ENCODE results near the gene PXN. TPM values are rescaled to one million over a fixed set of nuclear protein-coding genes. Genes with fewer than 3 reads are reported as not detected.
"Not testable (repeated sequence)": the region's sequence is repeated elsewhere in the genome, so short reads cannot be mapped to it uniquely, and the experiment has no call there.

The PXN gene
- total RNA-seq, 1 experiment from 2014 or later = 156 TPM

GRCh38 chr12:120257041-120257821 lies 8.3 kb downstream of the PXN start:
- Mint-ChIP-seq H3K9me3 (ENCODE audit: low read depth, unreplicated experiment) (no peaks in the 10 kb centered on the region), H3K36me3 (ENCODE audit: insufficient read depth, unreplicated experiment) (peaks cover 25% of the 10 kb centered on the region), H3K27me3 (ENCODE audit: unreplicated experiment) (no peaks in the 10 kb centered on the region), H3K4me1 (ENCODE audit: low read depth, unreplicated experiment) (peaks cover 59% of the 10 kb centered on the region), H3K27ac (ENCODE audit: unreplicated experiment) (peak overlapping the region; percentile 33), H3K4me3 (ENCODE audit: low read depth, unreplicated experiment) (no peak overlapping the region)
- intact Hi-C loops (cut with micrococcal nuclease; ENCODE audit: unreplicated experiment) = no loop called here
- CTCF ChIA-PET = interaction anchor here (0.7 to 13.8 kb wide), 8 partner anchors 9 to 56 kb away, joined by 3 to 338 read pairs (median 4); partner anchors contain the start of genes PXN and RPLP0
- DNase-seq = peak; percentile 53
- no TSS peak for BruUV-seq (replicated peaks)
- TF ChIP-seq CTCF (IDR thresholded peaks at IDR 0.05; ENCODE audit: unreplicated experiment) = no peak

- no peak overlapping the region for H3K4me3 Mint-ChIP-seq (ENCODE audit: low read depth, unreplicated experiment)
- H3K36me3 Mint-ChIP-seq (ENCODE audit: insufficient read depth, unreplicated experiment) = peaks cover 26% of the 10 kb centered on the region
- CTCF ChIA-PET = interaction anchor here (2.0 kb wide), 1 partner anchor 20 kb away, joined by 8 read pairs; no protein-coding TSS in a partner anchor
- DNase-seq = no peak
- H3K27me3 Mint-ChIP-seq (ENCODE audit: unreplicated experiment) = no peaks in the 10 kb centered on the region
- TF ChIP-seq CTCF (IDR thresholded peaks at IDR 0.05; ENCODE audit: unreplicated experiment) = no peak
- no TSS peak for BruUV-seq (replicated peaks)
- peaks cover 58% of the 10 kb centered on the region for H3K4me1 Mint-ChIP-seq (ENCODE audit: low read depth, unreplicated experiment)
- no peaks in the 10 kb centered on the region for H3K9me3 Mint-ChIP-seq (ENCODE audit: low read depth, unreplicated experiment)
- H3K27ac Mint-ChIP-seq (ENCODE audit: unreplicated experiment) = no peak overlapping the region
- intact Hi-C loops (cut with micrococcal nuclease; ENCODE audit: unreplicated experiment) = no loop called here
These were observed 10.7 kb downstream of the PXN start for GRCh38 chr12:120254809-120255208.

GRCh38 chr12:120253313-120253712 lies 12.2 kb downstream of the PXN start:
- H3K4me3 Mint-ChIP-seq (ENCODE audit: low read depth, unreplicated experiment); intact Hi-C loops (cut with micrococcal nuclease; ENCODE audit: unreplicated experiment); DNase-seq; H3K27me3 Mint-ChIP-seq (ENCODE audit: unreplicated experiment); BruUV-seq (replicated peaks); H3K27ac Mint-ChIP-seq (ENCODE audit: unreplicated experiment); H3K9me3 Mint-ChIP-seq (ENCODE audit: low read depth, unreplicated experiment): not testable (repeated sequence)
- H3K36me3 Mint-ChIP-seq (ENCODE audit: insufficient read depth, unreplicated experiment) = peaks cover 23% of the 10 kb centered on the region
- peaks cover 61% of the 10 kb centered on the region for H3K4me1 Mint-ChIP-seq (ENCODE audit: low read depth, unreplicated experiment)
- CTCF ChIA-PET = interaction anchor here (0.7 to 2.0 kb wide), 2 partner anchors 18 to 49 kb away, joined by 5 to 8 read pairs; partner anchors contain the start of gene SIRT4

- no peak for DNase-seq
- Mint-ChIP-seq H3K4me1 (ENCODE audit: low read depth, unreplicated experiment) (peaks cover 61% of the 10 kb centered on the region), H3K4me3 (ENCODE audit: low read depth, unreplicated experiment) (no peak overlapping the region), H3K36me3 (ENCODE audit: insufficient read depth, unreplicated experiment) (peaks cover 30% of the 10 kb centered on the region), H3K9me3 (ENCODE audit: low read depth, unreplicated experiment) (no peaks in the 10 kb centered on the region), H3K27ac (ENCODE audit: unreplicated experiment) (no peak overlapping the region), H3K27me3 (ENCODE audit: unreplicated experiment) (no peaks in the 10 kb centered on the region)
- CTCF ChIA-PET = interaction anchor here (0.7 to 2.0 kb wide), 4 partner anchors 17 to 51 kb away, joined by 3 to 8 read pairs (median 5); partner anchors contain the start of genes RPLP0 and SIRT4
- no peak for TF ChIP-seq CTCF (IDR thresholded peaks at IDR 0.05; ENCODE audit: unreplicated experiment)
- intact Hi-C loops (cut with micrococcal nuclease; ENCODE audit: unreplicated experiment) = no loop called here
- BruUV-seq (replicated peaks) = no TSS peak
These were observed 13.2 kb downstream of the PXN start for GRCh38 chr12:120252071-120252906.

- H3K4me3 Mint-ChIP-seq (ENCODE audit: low read depth, unreplicated experiment); H3K27me3 Mint-ChIP-seq (ENCODE audit: unreplicated experiment); BruUV-seq (replicated peaks); DNase-seq; H3K9me3 Mint-ChIP-seq (ENCODE audit: low read depth, unreplicated experiment); H3K27ac Mint-ChIP-seq (ENCODE audit: unreplicated experiment); intact Hi-C loops (cut with micrococcal nuclease; ENCODE audit: unreplicated experiment): not testable (repeated sequence)
- CTCF ChIA-PET = interaction anchor here (0.9 kb wide), 1 partner anchor 23 kb away, joined by 3 read pairs; no protein-coding TSS in a partner anchor
- Mint-ChIP-seq H3K4me1 (ENCODE audit: low read depth, unreplicated experiment) (peaks cover 58% of the 10 kb centered on the region), H3K36me3 (ENCODE audit: insufficient read depth, unreplicated experiment) (peaks cover 26% of the 10 kb centered on the region)
These were observed 14.0 kb downstream of the PXN start for GRCh38 chr12:120251364-120252070.

Data from Calu3 (cell line).